ENCODE measurements around the gene CLCN2. TPM values are rescaled to one million over a fixed set of nuclear protein-coding genes. Genes with fewer than 3 reads are reported as not detected.

The CLCN2 gene
- total and polyA plus RNA-seq, 2 of the 8 experiments (the other 6 are each of a cell fraction or from before 2014, with no cell fraction given), result 13.7 to 16.1 TPM

- Histone ChIP-seq H3K4me3 (ENCODE audit: extremely low read depth in 1 of 4, insufficient read depth in 2 of 4, low read depth in 3 of 4, low read length in 4 of 4) (no peak overlapping the region), H3K56ac (replicated peaks; ENCODE audit: insufficient read length, low read depth, low read length) (no peak overlapping the region), H2BK5ac (ENCODE audit: low read depth, low read length) (no peak overlapping the region), H2AK5ac (ENCODE audit: low read depth, low read length) (no peak overlapping the region), H2BK120ac (replicated peaks; ENCODE audit: low read depth, low read length) (no peak overlapping the region), H2BK20ac (ENCODE audit: low read length) (no peak overlapping the region), H3K4me2 (ENCODE audit: insufficient read depth in 1 of 2, low read depth in 2 of 2, low read length in 2 of 2) (no peak overlapping the region), H3K9me3 (ENCODE audit: insufficient read depth in 2 of 2, low read depth in 1 of 2, low read length in 1 of 2) (no peaks in the 10 kb centered on the region), H3K14ac (ENCODE audit: insufficient read length) (no peak overlapping the region), H2BK15ac (ENCODE audit: low read length) (no peak overlapping the region), H3K18ac (ENCODE audit: extremely low read depth, low read length) (no peak overlapping the region), H3K9ac (replicated peaks in 1 of 4; ENCODE audit: extremely low read depth in 1 of 4, low read depth in 3 of 4, low read length in 3 of 4) (no peak overlapping the region), H3K79me1 (ENCODE audit: low read depth, low read length) (no peaks in the 10 kb centered on the region; the same call in 1 of the 2 replicates), H4K91ac (replicated peaks; ENCODE audit: insufficient read length, low read length) (no peak overlapping the region), H2AFZ (ENCODE audit: low read length) (no peak overlapping the region), H4K20me1 (replicated peaks in 1 of 2; ENCODE audit: control insufficient read depth in 1 of 2, insufficient read depth in 2 of 2, low read length in 2 of 2) (peaks cover 2 to 10% of the 10 kb centered on the region in 2 experiments), H3K79me2 (ENCODE audit: control insufficient read depth in 1 of 2, insufficient read depth in 2 of 2, low read length in 2 of 2) (no peaks in the 10 kb centered on the region), H3K27me3 (replicated peaks in 1 of 4; ENCODE audit: control insufficient read depth in 3 of 4, extremely low read depth in 1 of 4, insufficient read depth in 3 of 4, low read length in 3 of 4) (no peaks in the 10 kb centered on the region), H3K23me2 (ENCODE audit: low read depth, low read length) (no peaks in the 10 kb centered on the region), H2BK12ac (ENCODE audit: low read depth, low read length) (no peak overlapping the region), H4K5ac (ENCODE audit: insufficient read length, low read depth, low read length) (no peak overlapping the region), H3K27ac (ENCODE audit: low read depth, low read length) (no peak overlapping the region), H3K4ac (replicated peaks; ENCODE audit: insufficient read length, low read depth, low read length) (no peak overlapping the region), H3K23ac (ENCODE audit: insufficient read length) (no peak overlapping the region), H3K4me1 (replicated peaks in 1 of 4; ENCODE audit: control insufficient read depth in 3 of 4, insufficient read depth in 4 of 4, low read length in 3 of 4) (peaks cover 0 to 13% (median 10%) of the 10 kb centered on the region in 4 experiments; a peak in 6 of 7 replicates), H4K8ac (ENCODE audit: extremely low read depth, insufficient read depth, low read length) (no peak overlapping the region), H3K36me3 (ENCODE audit: control insufficient read depth in 2 of 4, insufficient read depth in 4 of 4, low read length in 3 of 4) (peaks cover 2 to 19% (median 10%) of the 10 kb centered on the region in 4 experiments; a peak in 7 of 8 replicates)
- WGBS, 2 experiments (ENCODE audit: extremely low coverage in 1 of 2, insufficient coverage in 1 of 2, insufficient read length in 1 of 2, insufficient replicate concordance in 2 of 2, low coverage in 1 of 2, low lambda C conversion rate in 2 of 2, missing lambda C conversion rate in 1 of 2), result 96% methylated on average over 4 of the region's 4 CpGs; no CpG with 5 or more reads in 1 of the 2 experiments
- no peak for FAIRE-seq
- ChIA-PET POLR2A (ENCODE audit: partially characterized antibody) (interaction anchor here (0.8 to 3.2 kb wide), 12 partner anchors 10 to 33 kb away, joined by 3 to 23 read pairs (median 4); partner anchors contain the start of gene FAM131A), CTCF (ENCODE audit: partially characterized antibody) (interaction anchor here (1.0 to 1.6 kb wide), 6 partner anchors 10 to 427 kb away, joined by 3 to 9 read pairs (median 4); partner anchors contain the start of genes CHRD and FAM131A)
- no peak for DNase-seq (ENCODE audit: low read depth in 1 of 2, low spot score in 2 of 2)
- TF ChIP-seq RFX5 (IDR thresholded peaks at IDR 0.05; ENCODE audit: borderline replicate concordance, low read depth, low read length) (no peak), SUZ12 (IDR thresholded peaks at IDR 0.05; ENCODE audit: low read length) (no peak)
Measured at GRCh38 chr3:184348057-184348382, 13.4 kb downstream of the CLCN2 start.
